ENCODE data around the gene AUNIP.

GRCh38 chr1:25819491-25820246 is 39.6 kb downstream of the AUNIP start, which contains the start of gene MTFR1L:
- TF ChIP-seq POLR2AphosphoS5 (IDR thresholded peaks at IDR 0.05; ENCODE audit: low read depth, low read length), result peak; percentile 94
- TF ChIP-seq CTCF (IDR thresholded peaks at IDR 0.05 in 2 of 3, conservative IDR thresholded peaks at IDR 0.05 in 1 of 3; ENCODE audit: borderline replicate concordance in 1 of 3, insufficient read depth in 1 of 3, low read depth in 2 of 3, low read length in 2 of 3), result no peak
- TF ChIP-seq POLR2A (IDR thresholded peaks at IDR 0.05; ENCODE audit: borderline replicate concordance, extremely low read depth, insufficient read depth, insufficient read length), result peak; percentile 46
- TF ChIP-seq SP1 (IDR thresholded peaks at IDR 0.05; ENCODE audit: low read depth), result no peak; the same call in 1 of the 2 replicates
- TF ChIP-seq ATF3 (IDR thresholded peaks at IDR 0.05), result no peak
- no peak for TF ChIP-seq EZH2 (IDR thresholded peaks at IDR 0.05)
- no peak for TF ChIP-seq ZNF274 (IDR thresholded peaks at IDR 0.05; ENCODE audit: low read depth, low read length)
- no peak for TF ChIP-seq RAD21 (IDR thresholded peaks at IDR 0.05; ENCODE audit: low read depth)
- TF ChIP-seq ZBTB33 (IDR thresholded peaks at IDR 0.05; ENCODE audit: extremely low read depth, insufficient replicate concordance, low read length), result peak; percentile 88

Data from HCT116 (cell line).